BLaER1 treated with 17β-estradiol and CSF1 and Interleukin-3, amounts not matched to agents 10 nM and 100 nM (cell line): Measurements from ENCODE around the gene SLC19A1.

ENCODE experiments used
- H3K27ac ChIP-seq, 11 experiments: shearing (Covaris generic); formaldehyde crosslinking; 2 replicates each; pipeline ENCODE4 v1.8.1; 2022
- H3K27me3 ChIP-seq, 11 experiments: shearing (Covaris generic); formaldehyde crosslinking; 2 replicates each; pipeline ENCODE4 v1.8.1; 2022
- H3K36me3 ChIP-seq, 11 experiments: shearing (Covaris generic); formaldehyde crosslinking; 2 replicates each; pipeline ENCODE4 v1.8.1; 2022
- H3K4me1 ChIP-seq, 10 experiments: shearing (Covaris generic); formaldehyde crosslinking; 2 replicates each; pipeline ENCODE4 v1.8.1; 2022
- H3K4me2 ChIP-seq, 11 experiments: shearing (Covaris generic); formaldehyde crosslinking; 2 replicates each; pipeline ENCODE4 v1.8.1; 2022
- H3K4me3 ChIP-seq, 10 experiments: shearing (Covaris generic); formaldehyde crosslinking; 2 replicates each; pipeline ENCODE4 v1.8.1; 2022
- H3K9ac ChIP-seq, 11 experiments: shearing (Covaris generic); formaldehyde crosslinking; 2 replicates each; pipeline ENCODE4 v1.8.1; 2022
- H3K9me3 ChIP-seq, 11 experiments: shearing (Covaris generic); formaldehyde crosslinking; replicated peaks in 1 of 11; 2 replicates each; pipeline ENCODE4 v1.8.1; 2022
- H4K20me1 ChIP-seq, 11 experiments: shearing (Covaris generic); formaldehyde crosslinking; 2 replicates each; pipeline ENCODE4 v1.8.1; 2022
- Cebpa-rat ChIP-seq, 11 experiments: shearing (Covaris generic); IDR thresholded peaks; 2 replicates each; pipeline ENCODE4 v1.8.1; 2022

The SLC19A1 gene

GRCh38 chr21:45542667-45543370, 579 bp upstream of the SLC19A1 start:
- Histone ChIP-seq H3K9ac (peak overlapping the region; percentile 74 to 87 (median 84)), H4K20me1 (peaks cover 0 to 35% (median 29%) of the 10 kb centered on the region in 11 experiments; a peak in 17 of 22 replicates), H3K27ac (peak overlapping the region; percentile 45 to 88 (median 84); a peak in 21 of 22 replicates), H3K4me2 (peak overlapping the region; percentile 81 to 100 (median 98)), H3K4me1 (peaks cover 41 to 60% (median 51%) of the 10 kb centered on the region in 10 experiments), H3K9me3 (no peaks in the 10 kb centered on the region), H3K27me3 (peaks cover 0 to 8% (median 0%) of the 10 kb centered on the region in 11 experiments; a peak in 2 of 22 replicates), H3K4me3 (peak overlapping the region; percentile 55 to 74 (median 68)), H3K36me3 (peaks cover 0 to 33% (median 12%) of the 10 kb centered on the region in 11 experiments; a peak in 16 of 22 replicates)
- TF ChIP-seq Cebpa-rat (IDR thresholded peaks at IDR 0.05): no peak

GRCh38 chr21:45541221-45542039, 810 bp downstream of the SLC19A1 start:
- peaks cover 42 to 69% (median 54%) of the 10 kb centered on the region in 10 experiments for H3K4me1 ChIP-seq
- H3K36me3 ChIP-seq: peaks cover 0 to 43% (median 19%) of the 10 kb centered on the region in 11 experiments; a peak in 20 of 22 replicates
- no peaks in the 10 kb centered on the region for H3K9me3 ChIP-seq
- TF ChIP-seq Cebpa-rat (IDR thresholded peaks at IDR 0.05): no peak
- H3K9ac ChIP-seq: peak overlapping the region; percentile 68 to 87 (median 84)
- peaks cover 0 to 8% (median 0%) of the 10 kb centered on the region in 11 experiments; a peak in 2 of 22 replicates for H3K27me3 ChIP-seq
- H3K4me2 ChIP-seq: peak overlapping the region; percentile 88 to 100 (median 99)
- H4K20me1 ChIP-seq: peaks cover 0 to 44% (median 34%) of the 10 kb centered on the region in 11 experiments; a peak in 18 of 22 replicates
- peak overlapping the region in 10 of 11 experiments; percentile 70 to 88 (median 85); a peak in 19 of 22 replicates for H3K27ac ChIP-seq
- H3K4me3 ChIP-seq: peak overlapping the region; percentile 55 to 74 (median 68)

GRCh38 chr21:45540601-45540970, 1.7 kb downstream of the SLC19A1 start:
- Histone ChIP-seq H3K4me1 (peaks cover 51 to 78% (median 62%) of the 10 kb centered on the region in 10 experiments), H3K27ac (peak overlapping the region in 6 of 11 experiments; percentile 7 to 86 (median 77); a peak in 6 of 22 replicates), H3K9me3 (no peaks in the 10 kb centered on the region), H3K27me3 (peaks cover 0 to 8% (median 0%) of the 10 kb centered on the region in 11 experiments; a peak in 2 of 22 replicates), H4K20me1 (peaks cover 0 to 53% (median 42%) of the 10 kb centered on the region in 11 experiments; a peak in 18 of 22 replicates), H3K4me2 (peak overlapping the region; percentile 88 to 100 (median 99); a peak in 21 of 22 replicates), H3K9ac (peak overlapping the region; percentile 68 to 87 (median 84); a peak in 20 of 22 replicates), H3K36me3 (peaks cover 0 to 52% (median 26%) of the 10 kb centered on the region in 11 experiments; a peak in 20 of 22 replicates), H3K4me3 (peak overlapping the region; percentile 55 to 74 (median 68); a peak in 16 of 20 replicates)
- no peak for TF ChIP-seq Cebpa-rat (IDR thresholded peaks at IDR 0.05)

- Histone ChIP-seq H3K4me1 (peaks cover 57 to 83% (median 68%) of the 10 kb centered on the region in 10 experiments), H3K4me3 (peak overlapping the region in 7 of 10 experiments; percentile 61 to 74 (median 69); a peak in 10 of 20 replicates), H3K4me2 (peak overlapping the region; percentile 88 to 100 (median 99); a peak in 21 of 22 replicates), H4K20me1 (peaks cover 0 to 59% (median 47%) of the 10 kb centered on the region in 11 experiments; a peak in 18 of 22 replicates), H3K27ac (peak overlapping the region in 6 of 11 experiments; percentile 7 to 86 (median 46); a peak in 5 of 22 replicates), H3K9me3 (no peaks in the 10 kb centered on the region), H3K27me3 (peaks cover 0 to 8% (median 0%) of the 10 kb centered on the region in 11 experiments; a peak in 2 of 22 replicates), H3K9ac (peak overlapping the region in 10 of 11 experiments; percentile 74 to 87 (median 84); a peak in 16 of 22 replicates), H3K36me3 (peaks cover 0 to 57% (median 27%) of the 10 kb centered on the region in 11 experiments; a peak in 20 of 22 replicates)
- no peak for TF ChIP-seq Cebpa-rat (IDR thresholded peaks at IDR 0.05)
Observed at GRCh38 chr21:45539796-45540600, 2.2 kb downstream of the SLC19A1 start.

- peaks cover 0 to 66% (median 55%) of the 10 kb centered on the region in 11 experiments; a peak in 18 of 22 replicates for H4K20me1 ChIP-seq
- peak overlapping the region in 10 of 11 experiments; percentile 18 to 87 (median 84); a peak in 13 of 22 replicates for H3K9ac ChIP-seq
- no peak overlapping the region for H3K4me3 ChIP-seq
- peak overlapping the region in 4 of 11 experiments; percentile 13 to 86 (median 18); a peak in 2 of 22 replicates for H3K27ac ChIP-seq
- H3K4me1 ChIP-seq: peaks cover 61 to 85% (median 72%) of the 10 kb centered on the region in 10 experiments
- H3K4me2 ChIP-seq: peak overlapping the region in 10 of 11 experiments; percentile 88 to 100 (median 99); a peak in 12 of 22 replicates
- H3K36me3 ChIP-seq: peaks cover 0 to 65% (median 33%) of the 10 kb centered on the region in 11 experiments; a peak in 20 of 22 replicates
- TF ChIP-seq Cebpa-rat (IDR thresholded peaks at IDR 0.05): no peak
- peaks cover 0 to 8% (median 0%) of the 10 kb centered on the region in 11 experiments; a peak in 2 of 22 replicates for H3K27me3 ChIP-seq
- H3K9me3 ChIP-seq: no peaks in the 10 kb centered on the region
Observed at GRCh38 chr21:45539046-45539795, 3.0 kb downstream of the SLC19A1 start.

GRCh38 chr21:45538381-45539045, 3.7 kb downstream of the SLC19A1 start:
- peaks cover 0 to 8% (median 0%) of the 10 kb centered on the region in 11 experiments; a peak in 2 of 22 replicates for H3K27me3 ChIP-seq
- no peak for TF ChIP-seq Cebpa-rat (IDR thresholded peaks at IDR 0.05)

More at GRCh38 chr21:45538381-45539045, 3.7 kb downstream of the SLC19A1 start:
- peak overlapping the region in 4 of 11 experiments; percentile 97 to 100 (median 98); a peak in 2 of 22 replicates for H3K4me2 ChIP-seq
- no peaks in the 10 kb centered on the region for H3K9me3 ChIP-seq
- peaks cover 0 to 73% (median 57%) of the 10 kb centered on the region in 11 experiments; a peak in 18 of 22 replicates for H4K20me1 ChIP-seq
- peak overlapping the region in 4 of 11 experiments; percentile 2 to 26 (median 20); a peak in 5 of 22 replicates for H3K9ac ChIP-seq
- peaks cover 0 to 72% (median 39%) of the 10 kb centered on the region in 11 experiments; a peak in 20 of 22 replicates for H3K36me3 ChIP-seq
- no peak overlapping the region for H3K27ac ChIP-seq
- peaks cover 61 to 85% (median 72%) of the 10 kb centered on the region in 10 experiments for H3K4me1 ChIP-seq
- no peak overlapping the region for H3K4me3 ChIP-seq
